ENCODE data around the gene TNRC18.

TNRC18 gene

DNA sequence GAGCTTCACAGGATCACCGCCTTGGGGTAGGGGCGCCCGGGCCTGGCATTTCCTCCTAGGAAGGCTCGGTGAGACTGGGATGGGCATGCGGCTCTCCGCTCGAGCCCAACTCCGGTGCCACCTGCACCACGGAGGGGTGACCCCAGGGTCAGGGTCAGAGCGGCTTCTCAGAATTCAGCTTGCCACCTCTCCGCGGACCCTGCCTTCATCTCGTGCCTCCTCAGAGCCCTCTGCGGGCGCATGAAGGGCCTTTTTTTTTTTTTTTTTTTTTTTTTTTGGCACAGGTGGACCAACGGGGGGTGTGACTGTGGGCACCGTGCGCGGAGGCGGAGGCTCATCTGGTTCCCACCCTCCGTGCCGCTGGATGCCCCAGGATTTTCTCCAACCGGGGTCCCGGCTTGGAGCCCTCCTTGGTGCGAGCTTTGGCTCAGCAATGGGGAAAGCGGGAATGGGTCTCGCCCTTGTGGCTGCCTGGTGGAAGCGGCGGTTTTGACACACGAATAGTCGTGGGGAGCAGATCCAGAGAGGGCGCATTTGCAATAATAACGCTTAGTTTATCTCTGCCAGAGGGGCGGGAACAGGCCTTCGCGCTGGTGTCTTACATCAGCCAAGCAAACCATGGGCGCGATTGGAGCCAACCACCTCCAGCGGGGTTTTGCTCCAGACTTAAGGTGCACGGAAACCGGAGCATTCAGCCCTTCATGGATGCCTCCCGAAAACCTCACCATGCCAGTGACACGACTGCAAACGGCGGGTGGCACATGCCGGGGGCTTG, 5.0 kb upstream of the TNRC18 start:
- peak; percentile 67 for DNase-seq (ENCODE audit: low spot score)

DNA sequence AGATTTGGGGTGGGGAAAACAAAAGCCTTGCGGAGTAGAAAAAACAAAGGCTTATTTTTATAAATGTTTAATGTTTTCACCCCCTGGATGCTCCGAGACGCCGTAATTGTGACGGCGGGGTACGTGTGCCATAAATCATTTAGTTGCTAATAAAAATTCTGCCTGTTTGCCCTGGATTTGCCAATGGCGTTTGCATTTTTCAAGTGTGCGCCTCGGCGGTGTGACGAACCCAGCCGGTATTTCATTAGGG, 2.5 kb upstream of the TNRC18 start:
- DNase-seq (ENCODE audit: low spot score): no peak

DNA sequence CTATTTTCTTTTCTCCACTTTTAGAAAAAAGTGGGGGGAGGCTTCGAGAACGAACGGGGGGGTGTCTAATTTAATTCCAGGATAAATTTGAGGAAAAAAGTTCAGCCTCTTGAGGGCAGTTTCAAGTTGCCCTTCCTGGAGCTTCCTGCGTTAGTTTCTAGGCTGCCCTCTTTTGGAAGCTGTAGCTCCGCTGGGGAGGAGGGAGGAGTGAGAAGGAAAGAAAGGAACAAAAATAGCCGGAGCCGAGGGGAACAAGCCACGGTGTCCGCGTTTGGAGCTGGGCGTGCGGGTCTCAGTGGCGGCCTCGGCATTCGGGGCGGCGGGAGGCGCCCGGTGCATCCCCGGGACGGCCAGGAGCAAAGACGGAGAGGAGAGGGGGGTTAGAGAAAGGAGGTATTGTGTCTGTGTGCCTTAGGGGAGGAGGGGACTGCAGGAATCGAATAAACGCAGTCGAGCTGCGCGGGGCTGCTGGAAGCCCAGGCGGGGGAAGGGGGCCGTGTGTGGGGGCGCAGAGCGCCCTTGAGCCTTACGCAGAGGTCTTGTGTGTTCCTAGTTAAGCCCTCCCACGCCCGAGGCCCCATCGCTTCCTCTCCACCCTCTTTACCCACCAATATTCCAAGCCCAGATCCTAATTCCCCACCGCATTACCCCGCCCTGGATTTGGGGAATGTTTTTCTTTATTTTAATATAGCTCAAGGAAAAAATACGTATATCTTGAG, 2.0 kb upstream of the TNRC18 start:
- peak; percentile 72 for DNase-seq (ENCODE audit: low spot score)

DNA sequence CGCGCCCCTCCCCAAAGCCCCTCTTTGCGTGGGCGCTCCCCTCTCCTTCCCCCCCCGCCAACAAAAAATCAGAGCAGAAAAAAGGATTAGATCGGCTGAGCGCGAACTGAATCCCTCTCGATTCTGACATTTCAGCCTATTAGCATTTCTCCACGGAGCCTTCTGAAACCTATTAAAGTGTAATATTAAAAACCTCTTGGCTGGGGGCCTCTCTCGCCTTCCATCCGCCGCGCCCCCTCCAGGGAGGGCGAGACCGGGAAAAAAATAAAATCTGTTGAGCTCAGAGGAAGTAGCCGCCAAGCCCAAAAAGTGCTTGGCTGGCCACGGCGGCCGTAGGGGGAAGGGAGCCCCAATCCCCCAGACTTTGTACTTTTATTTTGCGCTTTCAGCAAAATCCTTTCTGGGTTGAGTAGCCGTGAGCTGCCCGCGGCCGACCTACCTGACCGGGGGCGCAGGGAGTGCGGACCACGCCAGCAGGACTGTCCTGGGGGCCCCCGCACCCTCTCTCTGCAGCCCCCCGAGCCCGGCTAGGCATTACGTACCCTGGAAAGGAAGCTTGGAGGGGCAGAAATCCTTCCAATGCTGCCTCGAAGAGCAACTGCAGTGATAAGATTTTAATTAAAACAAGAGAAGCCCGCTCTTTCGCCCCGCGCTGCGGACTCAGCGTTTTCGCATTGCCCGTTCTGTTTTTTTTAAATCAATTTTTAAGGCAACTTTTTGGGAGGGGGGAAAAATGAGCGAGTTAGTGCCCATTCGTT, 1.3 kb upstream of the TNRC18 start:
- DNase-seq (ENCODE audit: low spot score): no peak

DNA sequence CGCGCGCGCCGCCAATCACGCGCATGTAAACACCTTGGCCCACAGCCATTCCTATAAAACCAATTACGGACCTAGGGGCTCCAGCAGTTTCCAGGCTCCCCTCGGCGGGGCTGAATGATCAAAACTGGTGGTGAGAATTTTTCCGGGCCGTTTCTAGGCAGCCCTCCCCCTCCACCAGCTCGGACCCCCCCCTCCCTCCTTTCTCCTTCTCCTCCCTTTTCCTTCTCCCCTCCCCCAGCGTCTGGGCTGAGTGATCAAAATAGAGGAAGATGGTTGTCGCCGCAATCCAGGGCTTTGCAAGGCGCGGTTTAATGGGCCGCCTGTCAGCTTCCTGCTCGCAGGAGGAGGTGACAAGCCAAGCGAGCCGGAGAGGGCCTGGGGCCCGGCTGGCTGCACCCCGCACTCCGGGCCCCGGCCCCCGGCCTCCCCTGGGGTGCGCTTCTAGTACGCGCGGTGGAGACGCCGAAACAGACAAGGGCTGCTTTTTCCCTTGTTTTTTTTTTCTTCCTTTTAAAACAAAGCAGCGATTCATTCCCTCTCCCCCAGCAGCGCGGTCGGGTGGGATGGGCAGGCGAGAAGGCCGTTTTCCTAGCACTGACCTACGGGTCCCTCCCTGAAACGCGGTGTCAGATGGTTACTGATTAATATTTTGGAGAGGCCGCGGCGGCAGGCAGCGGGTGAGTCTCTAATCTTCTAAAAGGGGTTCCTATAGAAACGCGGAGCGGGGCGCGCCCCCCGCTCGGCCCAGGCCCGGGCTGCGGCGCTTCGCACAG, 528 bp upstream of the TNRC18 start:
- peak; percentile 97 for DNase-seq (ENCODE audit: low spot score)

DNA sequence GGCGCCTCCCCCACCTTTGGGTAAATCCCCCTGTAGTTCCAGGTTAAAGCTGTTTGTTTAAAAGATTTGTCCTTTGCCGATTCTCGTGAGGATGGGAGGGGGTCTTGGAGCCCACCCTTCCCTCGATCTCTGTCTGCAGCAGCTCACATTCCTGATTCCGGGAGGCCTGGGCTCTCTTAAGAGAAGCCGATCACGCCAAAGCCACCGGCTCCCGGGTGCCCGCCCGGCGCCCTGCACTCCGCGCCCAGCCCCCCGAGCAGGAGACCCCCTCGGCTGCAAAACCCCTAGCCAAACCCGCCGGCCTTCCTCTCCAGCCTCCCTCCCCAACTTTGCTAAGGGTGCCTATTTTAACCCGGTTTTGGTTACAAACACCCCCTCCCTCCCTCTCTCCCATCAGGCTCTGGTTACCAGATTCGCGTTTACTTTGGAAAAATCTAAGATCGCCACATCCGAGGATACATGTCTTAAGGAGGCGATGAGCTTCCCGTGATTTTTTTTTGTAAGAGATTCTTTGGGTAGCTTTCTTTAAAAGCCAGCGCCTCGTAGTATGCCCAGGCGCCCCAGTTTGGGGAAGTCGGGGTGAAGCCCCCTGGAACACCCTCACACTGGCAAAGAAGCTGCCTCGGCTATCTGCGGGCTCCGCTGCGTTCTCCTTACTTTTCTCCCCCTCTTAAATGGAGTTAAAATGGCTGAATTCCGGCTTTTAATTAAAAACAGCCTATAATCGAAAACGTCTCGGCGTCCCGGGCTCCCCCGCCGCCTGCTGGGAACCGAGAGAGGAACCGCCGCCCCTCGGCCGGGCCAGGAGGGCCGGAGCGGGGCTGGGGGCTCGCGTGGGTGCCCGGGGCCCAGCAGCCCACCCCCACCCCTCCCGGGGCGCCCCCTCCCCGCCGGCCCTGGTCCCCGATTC, 983 bp downstream of the TNRC18 start:
- peak; percentile 45 for DNase-seq (ENCODE audit: low spot score)

DNA sequence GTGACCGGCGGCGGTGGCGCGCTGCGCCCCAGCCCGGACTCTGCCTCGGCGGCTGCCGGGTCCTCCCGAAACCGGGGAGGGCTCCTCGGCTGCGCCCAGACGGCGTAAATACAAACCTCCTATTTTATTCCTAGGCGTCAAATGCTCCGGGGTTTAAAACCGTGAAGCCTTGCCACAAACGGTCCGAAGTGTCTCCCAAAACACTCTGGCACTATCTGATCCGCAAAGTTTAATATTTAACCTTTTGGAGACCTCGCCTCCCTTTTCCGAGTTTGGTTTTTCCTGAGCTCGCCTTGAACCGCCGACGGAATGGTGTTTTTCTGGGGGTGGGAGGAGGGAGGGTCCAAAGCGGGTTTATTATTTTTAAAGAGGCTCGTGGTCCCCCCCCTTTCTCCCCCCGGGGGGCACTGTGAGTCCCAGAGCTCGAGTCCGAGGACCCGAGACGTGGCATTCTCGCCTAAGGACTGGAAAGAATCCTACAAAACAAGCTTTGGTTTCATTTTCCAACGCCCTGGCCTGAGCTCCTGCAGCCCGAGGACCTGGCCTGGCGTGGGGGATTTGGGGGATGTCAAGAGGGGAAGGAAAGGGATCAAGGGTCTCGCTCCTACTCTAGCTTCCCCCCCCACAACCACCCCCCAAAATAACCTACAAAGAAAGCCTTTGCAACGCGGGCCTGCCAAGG, 1.8 kb downstream of the TNRC18 start:
- DNase-seq (ENCODE audit: low spot score): peak; percentile 60

DNA sequence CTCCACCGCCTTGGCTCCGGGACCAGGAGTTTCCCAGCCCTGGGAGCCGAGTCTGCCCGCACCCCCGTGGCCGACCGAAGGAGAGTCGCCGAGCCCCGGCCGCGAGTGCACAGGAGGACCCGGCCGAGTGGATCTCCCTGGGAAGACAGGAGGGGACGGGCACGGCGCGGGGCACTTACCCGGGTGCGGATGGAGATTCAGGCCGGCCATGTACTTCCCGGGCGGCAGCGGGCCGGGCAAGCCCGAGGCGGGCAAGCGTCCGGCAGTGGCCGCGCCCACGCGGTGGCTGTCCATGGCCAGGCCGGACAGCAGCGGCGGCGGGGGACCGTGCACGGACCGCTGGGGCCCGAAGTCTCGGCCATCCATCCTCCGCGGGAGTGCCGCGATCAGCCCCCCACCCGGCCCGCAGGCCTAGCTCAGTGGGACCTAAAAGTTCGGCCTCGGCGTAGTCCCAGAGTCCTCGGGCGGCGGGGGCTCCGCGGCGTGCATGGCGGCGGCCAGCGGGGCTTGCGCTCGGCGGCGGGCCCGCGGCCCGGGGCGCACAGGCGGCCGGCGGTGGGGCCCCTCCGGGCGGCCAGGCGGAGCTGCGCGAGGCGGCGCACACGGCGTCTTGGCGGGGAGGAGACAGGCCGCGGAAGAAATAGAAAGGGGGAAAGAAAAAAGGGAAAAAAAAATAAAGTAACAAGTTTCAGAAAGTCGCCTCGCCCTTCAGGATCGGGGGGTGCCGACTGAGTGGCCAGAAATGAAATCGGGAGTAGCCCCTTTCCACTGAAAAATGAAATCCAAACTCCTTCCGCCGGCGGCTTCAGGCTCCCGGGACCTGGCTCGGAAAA, 2.5 kb downstream of the TNRC18 start:
- no peak for DNase-seq (ENCODE audit: low spot score)

DNA sequence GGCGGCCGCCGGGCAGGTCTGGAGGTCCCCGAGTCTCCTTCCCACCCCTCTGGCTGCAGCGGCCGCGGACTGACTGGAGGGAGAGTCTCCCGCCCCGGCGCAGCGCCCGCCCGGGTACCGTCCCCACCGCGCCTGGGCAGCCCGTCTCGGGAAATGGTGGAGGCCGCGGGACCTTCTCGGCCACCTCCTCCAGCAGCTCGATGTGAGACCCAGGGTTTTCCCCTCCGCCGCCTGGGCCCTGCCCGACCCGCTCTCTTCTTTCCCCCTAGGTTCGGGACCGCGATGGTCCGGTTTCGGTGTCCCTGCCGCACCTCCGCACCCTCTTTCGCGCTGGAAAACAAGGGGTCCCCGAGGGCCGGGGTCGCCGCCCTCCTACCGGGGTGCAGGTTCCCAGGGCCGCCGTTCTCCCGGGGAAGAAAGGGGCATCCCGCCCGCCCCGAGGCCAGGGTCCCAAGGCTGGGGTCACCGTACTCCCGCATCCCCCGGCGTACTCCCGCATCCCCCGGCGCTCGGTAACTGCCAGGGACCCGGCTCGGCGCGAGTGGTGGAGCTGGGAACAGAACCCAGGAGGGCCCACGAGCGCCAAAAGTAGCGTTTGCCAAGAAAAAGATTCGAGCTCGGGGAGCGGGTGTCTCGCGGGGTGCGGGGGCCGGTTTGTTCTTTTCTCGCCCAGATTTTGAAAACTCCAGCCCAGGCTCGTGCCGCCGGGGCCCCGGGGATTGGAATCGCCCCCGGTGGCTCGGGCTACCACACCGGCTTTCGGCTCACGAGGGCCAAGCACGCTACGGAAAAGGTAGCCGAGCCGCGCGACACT, 3.4 kb downstream of the TNRC18 start:
- no peak for DNase-seq (ENCODE audit: low spot score)

DNA sequence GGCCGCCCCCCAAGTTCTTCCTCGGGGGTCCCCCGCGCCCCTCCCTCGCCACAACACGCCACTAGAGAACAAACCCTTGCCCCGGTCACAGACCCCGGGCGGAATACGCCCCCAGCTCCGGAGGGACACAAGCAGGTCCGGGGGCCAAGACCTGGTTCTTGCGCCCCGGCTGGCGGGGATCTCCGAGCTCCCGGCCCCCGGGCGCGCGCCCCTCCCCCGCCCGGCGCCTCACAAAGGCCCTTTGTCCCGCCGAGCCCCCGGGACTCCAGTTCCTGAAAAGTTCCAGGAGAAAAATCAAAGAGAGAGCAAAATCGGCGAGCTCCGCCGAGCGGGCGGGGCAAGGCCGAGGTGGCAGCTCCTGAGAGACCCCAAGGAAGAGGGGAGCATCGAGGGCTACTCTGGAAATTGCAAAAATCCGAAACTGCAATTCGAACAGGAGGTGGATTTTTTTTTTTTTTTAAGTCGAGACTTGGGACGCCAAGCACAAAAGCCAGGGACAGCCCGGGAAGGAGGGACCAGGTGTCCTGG, 4.0 kb downstream of the TNRC18 start:
- no peak for DNase-seq (ENCODE audit: low spot score)

DNA sequence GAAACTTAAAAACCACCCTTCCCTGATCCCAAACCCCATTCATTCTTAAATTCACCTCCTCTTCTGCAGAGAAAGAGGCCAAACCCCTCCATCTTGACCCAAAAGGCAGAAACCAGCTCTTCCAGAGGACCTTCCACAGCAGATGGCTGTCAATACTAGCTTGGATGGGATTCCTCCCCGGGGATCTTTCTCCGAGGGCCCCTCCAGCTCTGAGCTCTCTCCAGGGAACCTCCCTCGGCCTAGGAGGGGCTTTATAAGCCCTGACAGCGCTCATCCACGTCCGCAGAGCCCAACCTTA, 5.4 kb downstream of the TNRC18 start:
- no peak for DNase-seq (ENCODE audit: low spot score)

DNA sequence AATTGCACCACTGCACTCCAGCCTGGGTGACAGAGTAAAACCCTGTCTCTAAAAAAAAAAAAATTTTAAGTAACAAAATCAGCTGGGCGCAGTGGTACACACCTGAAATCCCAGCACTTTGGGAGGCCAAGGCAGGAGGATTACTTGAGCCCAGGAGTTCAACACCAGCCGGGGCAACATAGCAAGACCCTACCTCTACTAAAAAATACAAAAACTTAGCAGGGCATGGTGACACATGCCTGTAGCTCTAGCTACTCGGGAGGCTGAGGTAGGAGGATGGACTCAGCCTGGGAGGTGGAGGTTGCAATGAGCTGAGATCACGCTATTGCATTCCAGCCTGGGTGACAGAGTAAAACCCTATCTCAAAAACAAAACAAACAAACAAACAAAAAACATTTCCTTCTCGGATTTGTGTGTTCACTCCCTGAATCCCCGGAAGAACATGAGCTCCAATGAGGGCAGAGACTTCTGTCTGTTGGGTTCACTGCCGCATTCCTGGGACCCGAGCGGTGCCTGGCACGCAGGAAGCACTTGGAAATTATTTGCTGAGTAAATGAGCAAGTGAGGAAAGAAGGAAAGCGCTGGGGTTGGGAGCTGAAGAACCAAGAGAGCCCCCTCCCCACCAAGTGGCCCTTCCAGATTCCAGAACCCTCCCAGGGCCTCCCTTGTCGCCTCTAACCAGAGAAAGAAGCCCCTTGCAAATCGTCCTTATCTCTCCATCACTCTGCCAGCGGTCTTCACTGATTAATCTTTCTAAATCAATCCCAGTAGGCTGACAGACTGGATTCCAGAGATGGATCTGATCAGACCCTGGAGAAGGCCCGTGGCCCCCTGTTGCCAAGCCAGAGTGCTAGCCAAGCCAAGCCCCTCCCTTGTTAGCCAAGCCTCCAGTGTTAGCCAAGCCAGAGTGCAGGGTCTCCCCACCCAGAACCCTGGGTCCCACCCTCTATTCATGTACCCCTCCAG, 6.2 kb downstream of the TNRC18 start:
- DNase-seq (ENCODE audit: low spot score): no peak

DNA sequence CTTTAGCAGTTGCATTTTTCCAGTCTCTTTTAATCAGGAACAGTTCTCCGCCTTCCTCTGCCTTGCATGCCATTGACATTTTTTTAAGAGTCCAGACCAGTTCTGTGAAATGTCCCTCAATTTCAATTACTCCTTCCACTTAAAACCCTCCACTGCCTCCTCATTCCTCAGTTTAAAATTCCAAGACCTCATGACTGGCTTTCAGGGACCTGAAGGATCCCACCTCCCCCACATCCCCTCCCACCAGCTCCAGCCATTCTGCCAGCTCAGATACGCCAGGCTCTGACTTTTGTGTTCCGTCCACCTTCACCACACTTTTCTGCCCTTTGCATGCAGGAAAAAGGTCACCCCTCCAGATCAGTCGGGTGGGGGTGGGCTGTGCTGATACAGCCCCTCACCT, 8.7 kb downstream of the TNRC18 start:
- DNase-seq (ENCODE audit: low spot score): no peak

DNA sequence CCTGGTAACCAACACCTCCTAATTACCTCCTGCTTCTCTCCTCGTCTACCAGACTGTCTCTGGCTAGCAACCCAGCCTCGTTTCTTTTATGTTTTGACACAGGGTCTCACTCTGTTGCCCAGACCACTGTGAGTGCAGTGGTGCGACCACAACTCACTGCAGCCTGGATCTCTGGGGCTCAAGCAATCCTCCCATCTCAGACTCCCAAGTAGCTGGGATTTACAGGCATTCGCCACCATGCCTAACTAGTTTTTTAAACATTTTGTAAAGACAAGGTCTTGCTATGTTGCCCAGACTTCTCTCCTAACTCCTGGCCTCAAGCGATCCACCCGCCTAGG, 10.2 kb downstream of the TNRC18 start:
- no peak for DNase-seq (ENCODE audit: low spot score)

DNA sequence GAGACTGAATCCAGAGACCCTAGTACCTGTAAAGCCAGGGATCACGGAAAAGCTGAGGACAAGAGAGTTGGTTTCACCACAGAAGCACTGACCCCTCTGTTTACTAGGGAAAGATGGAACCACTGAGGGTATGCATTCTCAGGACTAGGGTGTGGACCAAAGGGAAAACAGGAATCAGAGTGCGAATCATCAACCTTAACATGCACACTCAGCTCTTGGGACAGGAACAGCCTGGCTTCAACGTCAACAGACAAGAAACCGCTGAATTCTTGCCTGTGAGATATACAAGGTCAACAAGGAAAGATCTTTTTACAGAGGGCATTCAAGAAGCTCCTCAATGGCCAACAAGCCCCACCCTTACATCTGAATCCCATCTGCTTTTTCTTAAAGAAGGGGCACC, 14.9 kb downstream of the TNRC18 start:
- peak; percentile 19 for DNase-seq (ENCODE audit: low spot score)

DNA sequence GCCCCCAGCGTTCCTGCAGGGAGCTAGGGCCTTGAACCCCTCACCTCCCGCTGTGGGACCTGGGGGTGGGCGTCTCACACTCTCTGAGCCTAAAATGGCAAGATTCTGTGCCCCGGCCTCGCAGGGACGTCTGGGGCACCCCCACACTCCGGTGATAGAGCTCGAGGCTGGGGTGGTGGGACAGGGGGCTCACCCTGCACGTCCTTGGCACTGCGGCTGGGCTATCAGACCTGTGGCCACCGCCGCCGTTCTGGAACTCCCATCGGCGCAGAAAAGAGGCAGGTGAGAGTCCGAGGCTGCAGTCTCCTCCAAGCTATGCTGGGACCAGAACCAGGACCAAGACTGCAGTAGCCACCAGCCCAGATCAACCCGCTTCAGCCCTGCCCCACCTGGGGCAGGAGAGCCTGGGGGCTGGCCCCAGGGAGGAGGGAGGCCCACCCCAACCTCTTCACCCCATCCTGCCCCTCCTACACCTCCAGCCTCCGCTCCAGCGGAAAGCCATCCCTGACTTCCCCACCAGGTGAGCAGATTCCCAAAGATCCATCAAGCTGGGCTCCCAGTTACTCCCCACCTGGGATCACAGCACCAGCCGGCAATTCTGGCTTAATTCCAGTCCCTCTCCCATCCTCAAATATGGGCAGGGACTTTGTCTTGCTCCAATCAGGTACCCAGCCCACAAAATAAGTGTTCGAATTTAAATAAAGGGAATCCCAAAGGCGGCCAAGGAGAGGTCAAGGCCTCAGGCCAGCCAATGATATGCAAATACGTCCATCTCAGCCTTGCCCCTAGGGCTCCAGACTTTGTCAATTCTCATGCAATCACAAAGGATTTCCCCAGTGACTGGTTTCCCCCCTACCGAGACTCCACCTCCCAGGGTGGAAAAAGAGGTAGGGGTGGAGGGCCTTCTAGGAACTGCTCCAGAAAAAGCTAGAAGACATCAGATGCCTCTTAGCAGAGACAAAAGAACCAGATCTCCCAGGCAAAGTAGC, 16.4 kb downstream of the TNRC18 start:
- DNase-seq (ENCODE audit: low spot score): peak; percentile 7

DNA sequence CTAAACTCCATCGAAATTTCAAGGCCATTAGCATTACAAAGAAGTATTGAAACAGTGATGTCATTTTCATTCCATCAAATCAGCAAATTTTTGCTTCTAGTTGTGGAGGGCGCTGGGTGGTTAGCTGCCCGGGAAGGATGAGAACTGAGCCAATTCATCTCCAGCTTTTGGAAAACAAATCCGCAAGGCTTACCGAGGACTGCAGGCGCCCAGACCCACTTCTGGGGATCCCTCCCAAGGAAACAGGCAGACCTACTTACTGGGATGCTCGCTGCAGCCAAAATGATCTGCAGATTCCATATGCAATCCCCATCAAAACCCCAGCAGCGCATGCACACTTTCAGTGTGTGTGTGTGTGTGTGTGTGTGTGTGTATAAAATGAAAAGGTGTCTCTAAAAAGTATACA, 19.2 kb downstream of the TNRC18 start:
- no peak for DNase-seq (ENCODE audit: low spot score)
